Peyer's patch (tissue), 4 donors: Measurements from ENCODE around the gene SOD1.

Source experiments
- CTCF ChIP-seq, 6 experiments: fragments of 450-650 bp in 4 of 6; fragments of 200-600 bp in 2 of 6; sonication (generic) in 1 of 6; IDR thresholded peaks; one replicate each; pipeline ENCODE4 v1.5.1; 2017 to 2019; ENCODE audit warnings: antibody characterized with exemption in 6 of 6, mild to moderate bottlenecking in 3 of 6, moderate library complexity in 1 of 6
- POLR2A ChIP-seq, 2 donors: fragments of 450-650 bp; IDR thresholded peaks; one replicate each; pipeline ENCODE4 v1.5.1; 2017; ENCODE audit warnings: antibody characterized with exemption in 2 of 2, mild to moderate bottlenecking in 2 of 2, moderate library complexity in 2 of 2

GRCh38 chr21:31677047-31677446 is 17.6 kb downstream of the SOD1 start:
- no peak for TF ChIP-seq CTCF (IDR thresholded peaks at IDR 0.05)
- no peak for TF ChIP-seq POLR2A (IDR thresholded peaks at IDR 0.05)
